ENCODE data around the gene NDST4.

The NDST4 gene

GRCh38 chr4:114782415-114783214 is 330.8 kb downstream of the NDST4 start:
- H3K27ac ChIP-seq = no peak overlapping the region
- DNase-seq = peak; percentile 27
- TF ChIP-seq CTCF (IDR thresholded peaks at IDR 0.05; ENCODE audit: low read depth, low read length, missing control alignments) = no peak
- no peak overlapping the region for H3K4me3 ChIP-seq (ENCODE audit: low read depth, low read length)
- no peaks in the 10 kb centered on the region for H3K36me3 ChIP-seq (replicated peaks)
- no peaks in the 10 kb centered on the region for H3K27me3 ChIP-seq (replicated peaks)
- in situ Hi-C loops (cut with HindIII; ENCODE audit: low pct_ligation_motif_present, low sequenced_read_pairs) = no loop called here

- in situ Hi-C loops (cut with HindIII; ENCODE audit: low pct_ligation_motif_present, low sequenced_read_pairs) = no loop called here
- Histone ChIP-seq H3K4me3 (ENCODE audit: low read depth, low read length) (no peak overlapping the region), H3K27ac (no peak overlapping the region), H3K27me3 (replicated peaks) (no peaks in the 10 kb centered on the region), H3K36me3 (replicated peaks) (no peaks in the 10 kb centered on the region)
- TF ChIP-seq CTCF (IDR thresholded peaks at IDR 0.05; ENCODE audit: low read depth, low read length, missing control alignments) = peak; percentile 61
- DNase-seq = peak; percentile 47
Measured at GRCh38 chr4:114780205-114780604, 333.2 kb downstream of the NDST4 start.
